Stimulated activated CD4-positive, alpha-beta T cell treated with anti-CD3 and anti-CD28 coated beads, TNF-alpha, amount 100 ng/mL, for 1 hour (primary cell): ENCODE results near the gene BTG2.
"Not testable (repeated sequence)": the region's sequence is repeated elsewhere in the genome, so short reads cannot be mapped to it uniquely, and the experiment has no call there.

Experiments used
- DNase-seq, 3 donors: peaks; one replicate each; pipeline ENCODE4 v3.0.0-alpha.2; 2020; ENCODE audit warnings: low read depth in 3 of 3, low spot score in 1 of 3

BTG2 gene

DNA sequence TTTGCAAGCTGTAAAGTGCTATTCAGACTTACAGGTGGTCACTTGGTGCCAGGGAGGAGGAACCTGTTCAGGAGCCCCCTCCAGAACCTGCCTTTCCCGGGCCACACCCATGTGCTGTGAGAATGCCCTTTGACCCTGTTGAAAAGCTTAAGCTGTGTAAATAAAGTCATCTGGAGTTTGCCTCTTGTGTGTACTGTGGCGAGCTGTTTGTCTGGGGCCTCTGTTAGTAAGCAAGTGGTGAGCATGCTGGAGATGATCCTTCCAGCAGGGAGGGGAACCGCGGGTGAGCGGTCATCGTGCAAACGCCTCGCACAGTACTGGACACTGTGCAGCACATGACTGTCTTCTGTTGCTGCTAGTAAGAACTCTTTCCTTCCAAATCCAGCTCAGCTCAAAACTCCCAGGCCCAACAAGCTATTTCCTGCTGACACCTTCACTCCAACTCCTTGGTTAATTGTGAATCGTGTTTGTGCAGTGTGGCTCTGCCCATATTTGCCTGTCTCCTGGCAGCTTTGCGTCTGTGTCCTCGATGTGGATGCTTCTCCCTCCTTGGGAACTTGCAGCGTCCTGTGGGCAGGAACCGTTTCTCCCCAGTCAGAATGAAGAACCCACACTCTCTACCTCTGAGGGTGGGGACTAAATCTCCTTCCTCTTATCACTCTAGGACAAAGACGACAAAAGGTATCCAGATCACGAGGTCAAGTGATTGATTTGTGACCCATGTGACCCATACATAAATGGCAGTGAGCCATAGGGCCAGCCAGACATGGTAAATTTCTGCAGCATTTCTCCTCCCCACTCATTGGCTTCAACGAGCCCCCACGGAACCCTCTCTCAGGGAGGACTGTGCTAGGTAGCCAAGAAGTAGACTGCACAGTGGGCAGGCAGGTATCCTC is 13.9 kb upstream of the BTG2 start:
- DNase-seq, result no peak

DNA sequence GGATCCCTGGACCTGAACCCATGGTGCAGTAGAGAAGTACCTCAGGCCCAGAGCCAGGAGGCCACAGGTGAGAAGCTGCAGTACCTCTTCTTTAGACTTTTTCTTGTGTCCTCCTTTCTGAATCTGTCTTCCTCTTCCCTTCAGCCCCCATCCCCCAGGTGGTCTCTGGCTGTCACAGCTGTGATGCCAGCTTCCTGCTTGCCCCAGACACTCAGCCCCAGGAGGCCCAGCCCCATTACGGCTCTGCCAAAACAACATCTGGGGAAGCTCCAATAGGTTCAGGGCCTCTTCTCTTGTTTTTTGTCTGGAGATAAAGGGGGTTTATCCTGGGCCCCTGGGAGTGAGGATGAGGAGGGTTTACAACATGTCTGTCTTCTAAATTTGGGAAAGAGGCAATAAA is 9.5 kb upstream of the BTG2 start:
- DNase-seq, result no peak

DNA sequence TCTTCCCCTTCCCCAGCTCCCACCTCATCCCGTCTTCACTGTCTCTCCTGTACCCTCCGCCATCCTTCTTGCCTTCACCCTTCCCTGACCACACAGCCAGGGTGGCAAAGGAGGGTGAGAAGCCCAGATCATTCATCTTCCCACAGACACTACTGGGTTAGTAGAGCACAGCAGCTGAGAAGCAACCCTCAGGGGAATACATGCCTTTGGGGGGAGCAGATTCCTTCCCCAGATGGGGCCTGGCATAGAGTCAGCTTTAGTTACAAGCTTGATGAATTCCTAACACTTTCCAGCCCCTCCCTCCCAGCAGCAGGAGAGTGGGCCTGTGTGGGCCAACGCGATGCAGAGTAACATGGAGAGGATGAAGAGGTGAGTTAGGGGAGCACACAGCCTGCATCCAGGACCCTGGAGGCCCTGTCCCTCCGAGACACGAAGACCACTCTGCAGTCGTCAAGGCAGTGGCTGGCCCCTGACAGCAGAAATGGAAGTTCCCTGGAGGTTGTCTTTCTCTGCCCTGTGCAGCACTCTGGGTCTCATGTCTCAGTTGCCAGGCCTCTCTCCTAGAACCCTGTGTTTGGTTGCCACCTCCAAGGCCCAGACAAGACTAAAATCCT is 8.8 kb upstream of the BTG2 start:
- no peak for DNase-seq

DNA sequence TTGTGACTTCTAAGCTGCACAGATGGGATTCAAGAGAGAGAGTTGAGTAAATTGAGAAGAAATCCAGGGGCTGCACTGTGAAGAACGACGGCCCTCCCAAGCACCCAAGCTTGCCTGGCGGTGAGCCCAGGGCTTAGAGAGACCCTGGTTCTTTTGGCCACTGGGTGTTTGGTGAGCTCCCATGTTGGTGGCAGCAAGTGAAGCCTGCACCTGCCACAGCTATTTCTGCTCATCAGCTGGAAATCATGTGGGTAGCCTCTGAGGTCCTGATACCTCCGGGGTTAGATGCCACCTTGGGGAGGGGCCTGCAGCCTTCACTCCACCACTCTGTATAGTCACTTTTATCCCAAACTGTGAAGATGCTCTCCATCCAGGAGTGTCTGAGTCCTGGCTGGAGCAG is 6.2 kb upstream of the BTG2 start:
- DNase-seq, result no peak

DNA sequence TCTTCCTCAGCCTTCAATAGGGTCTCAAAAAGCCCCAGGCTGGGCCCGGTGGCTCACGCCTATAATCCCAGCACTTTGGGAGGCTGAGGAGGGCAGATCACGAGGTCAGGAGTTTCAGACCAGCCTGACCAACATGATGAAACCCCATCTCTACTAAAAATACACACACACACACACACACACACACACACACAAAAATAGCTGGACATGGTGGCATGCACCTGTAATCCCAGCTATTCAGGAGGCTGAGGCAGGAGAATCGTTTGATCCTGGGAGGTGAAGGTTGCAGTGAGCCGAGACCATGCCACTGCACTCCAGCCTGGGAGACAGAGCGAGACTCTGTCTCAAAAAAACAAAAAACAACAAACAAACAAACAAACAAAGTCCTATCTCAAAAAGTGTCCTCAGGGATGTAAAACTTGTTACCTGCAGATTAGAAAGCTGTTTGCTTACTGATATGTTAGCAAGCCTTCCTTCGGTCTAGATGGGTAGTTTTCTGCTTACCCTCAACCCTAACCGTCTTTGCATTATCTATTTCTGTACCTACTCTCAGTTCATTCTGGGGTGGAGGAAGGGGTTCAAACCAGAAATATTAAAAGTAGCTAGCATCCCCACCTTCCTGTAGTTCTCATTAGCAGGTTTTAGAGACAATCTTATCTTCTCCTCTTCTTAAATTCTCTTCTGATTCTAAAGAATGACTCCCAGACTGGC is 5.4 kb upstream of the BTG2 start:
- DNase-seq, result not testable (repeated sequence)

DNA sequence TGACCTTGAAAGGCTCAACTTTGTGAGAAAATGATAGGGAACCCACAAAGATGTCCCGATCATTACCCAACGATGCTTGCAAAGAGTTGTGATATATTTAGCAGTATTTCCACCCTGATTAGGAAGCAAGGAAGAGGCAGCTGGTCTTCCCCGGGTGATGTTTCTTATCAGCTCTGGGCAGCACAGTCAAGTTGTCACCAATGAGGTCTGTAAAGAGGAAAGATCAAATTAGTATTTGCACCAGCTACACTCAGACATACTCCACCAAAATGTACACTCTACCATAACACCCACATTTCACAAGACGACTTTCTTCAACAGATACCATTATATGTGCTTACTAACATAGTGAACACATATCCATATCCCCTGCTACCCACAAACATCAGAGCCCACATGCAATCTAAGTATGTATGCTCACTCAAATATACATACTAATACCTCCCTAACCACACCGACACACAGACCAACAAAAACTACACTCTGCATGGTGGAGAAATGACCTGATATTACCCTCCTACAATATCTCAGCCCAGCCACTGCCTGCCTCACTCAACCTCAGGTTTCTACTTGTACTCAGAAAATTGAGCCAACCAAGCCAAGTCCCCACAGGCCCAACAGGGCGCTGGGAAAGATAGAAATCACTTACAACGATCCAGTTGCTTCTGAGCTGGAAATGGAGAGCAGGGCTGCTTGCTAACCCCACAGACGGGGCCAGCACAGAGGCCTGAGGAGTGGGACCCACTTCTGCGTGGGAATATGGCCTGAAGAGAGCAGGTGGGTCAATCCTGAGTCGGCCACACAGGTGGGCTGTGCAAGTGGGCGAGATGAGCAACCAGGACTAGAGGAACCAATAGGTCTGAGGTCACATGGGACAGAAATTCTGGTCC is 4.6 kb upstream of the BTG2 start:
- no peak for DNase-seq

DNA sequence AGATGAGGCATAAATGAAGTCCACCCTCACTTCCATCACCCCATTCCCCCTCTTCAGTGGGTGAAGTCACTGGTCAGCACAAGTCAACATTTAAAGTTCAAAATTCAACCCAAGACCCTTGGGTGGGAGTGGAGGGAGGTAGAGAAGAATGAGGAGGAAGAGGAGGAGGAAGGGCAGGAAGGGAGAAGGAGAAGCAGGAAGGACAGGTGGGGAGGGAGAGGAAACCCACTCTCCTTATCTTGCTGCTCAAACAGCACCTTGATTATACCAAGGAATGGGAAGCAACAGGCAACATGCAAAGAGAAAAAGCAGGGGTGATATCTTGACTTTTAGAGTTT is 4.0 kb upstream of the BTG2 start:
- DNase-seq, result no peak

DNA sequence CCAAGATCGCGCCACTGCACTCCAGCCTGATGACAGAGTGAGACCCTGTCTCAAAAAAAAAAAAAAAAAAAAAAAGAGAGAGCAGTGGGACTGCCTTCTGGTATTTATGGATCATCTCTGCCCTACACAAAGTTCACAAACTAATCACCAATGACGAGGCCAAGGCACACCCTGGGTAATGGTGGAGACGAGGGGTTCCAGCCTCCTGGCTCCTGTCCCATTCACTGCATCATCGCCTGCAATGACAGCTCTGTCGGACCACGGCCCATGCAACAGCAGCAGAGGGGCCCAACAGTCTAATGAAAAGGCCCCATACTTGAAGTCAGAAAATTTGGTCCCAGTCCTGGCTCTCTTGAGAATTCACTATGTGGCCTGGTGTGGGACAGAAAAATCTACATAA is 2.9 kb upstream of the BTG2 start:
- no peak for DNase-seq

DNA sequence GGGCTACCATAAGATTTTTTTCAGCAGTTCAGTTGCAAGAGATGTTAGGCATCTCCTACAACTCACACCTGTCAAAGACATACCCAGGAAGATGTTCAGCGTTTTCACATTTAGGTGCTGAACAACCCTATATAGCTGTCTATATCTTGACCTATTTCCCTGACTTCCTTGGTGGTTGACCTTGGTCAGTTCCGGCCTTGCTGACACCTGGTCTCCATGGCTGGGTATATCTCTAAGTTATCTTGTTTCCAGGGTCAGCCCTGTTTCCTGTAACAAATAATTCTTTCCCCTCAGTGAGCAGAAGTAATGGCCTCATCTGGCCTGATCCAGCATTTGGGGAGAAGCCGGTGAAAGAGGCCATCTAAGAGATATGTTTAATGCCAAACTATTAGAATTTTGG is 2.4 kb upstream of the BTG2 start:
- no peak for DNase-seq

DNA sequence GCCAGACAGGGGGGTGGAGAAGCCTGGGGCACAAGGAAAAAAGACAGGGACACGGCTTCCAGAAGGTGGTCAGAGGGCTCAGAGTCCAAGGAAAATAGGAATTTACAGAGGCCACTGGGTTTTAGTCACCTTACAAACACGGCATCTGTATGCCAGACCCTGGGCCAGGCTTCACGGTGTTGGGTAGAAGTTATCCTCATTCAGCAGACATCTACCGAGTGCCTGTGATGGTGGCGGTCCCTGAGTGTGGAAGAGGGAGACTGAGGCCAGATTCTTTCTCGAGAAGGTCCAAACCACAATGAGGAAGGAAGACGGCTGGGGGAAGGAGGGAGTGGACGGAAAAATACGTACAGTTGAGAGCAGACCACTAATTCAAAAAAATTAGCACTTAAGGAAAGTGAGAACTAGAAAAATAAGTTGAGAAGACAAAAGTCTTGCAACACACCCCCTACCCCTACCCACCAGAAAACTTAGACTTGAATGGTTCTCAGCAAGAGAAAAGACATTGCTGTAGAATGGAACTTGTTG is 864 bp upstream of the BTG2 start:
- DNase-seq, result no peak

DNA sequence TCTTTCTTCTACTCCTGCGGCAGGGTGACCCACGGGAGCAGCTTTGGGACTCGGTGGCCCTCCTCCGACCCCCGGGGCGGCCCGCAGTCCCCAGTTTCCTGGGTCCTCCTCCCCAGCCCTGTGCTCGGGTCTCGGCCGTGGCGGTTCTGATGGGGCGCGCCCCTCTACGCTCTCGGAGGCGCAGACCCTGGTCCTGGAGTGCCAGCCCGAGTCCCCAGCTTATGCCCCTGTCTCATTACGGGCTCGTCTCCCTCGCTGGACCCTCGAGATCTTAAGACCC is 430 bp downstream of the BTG2 start:
- no peak for DNase-seq

DNA sequence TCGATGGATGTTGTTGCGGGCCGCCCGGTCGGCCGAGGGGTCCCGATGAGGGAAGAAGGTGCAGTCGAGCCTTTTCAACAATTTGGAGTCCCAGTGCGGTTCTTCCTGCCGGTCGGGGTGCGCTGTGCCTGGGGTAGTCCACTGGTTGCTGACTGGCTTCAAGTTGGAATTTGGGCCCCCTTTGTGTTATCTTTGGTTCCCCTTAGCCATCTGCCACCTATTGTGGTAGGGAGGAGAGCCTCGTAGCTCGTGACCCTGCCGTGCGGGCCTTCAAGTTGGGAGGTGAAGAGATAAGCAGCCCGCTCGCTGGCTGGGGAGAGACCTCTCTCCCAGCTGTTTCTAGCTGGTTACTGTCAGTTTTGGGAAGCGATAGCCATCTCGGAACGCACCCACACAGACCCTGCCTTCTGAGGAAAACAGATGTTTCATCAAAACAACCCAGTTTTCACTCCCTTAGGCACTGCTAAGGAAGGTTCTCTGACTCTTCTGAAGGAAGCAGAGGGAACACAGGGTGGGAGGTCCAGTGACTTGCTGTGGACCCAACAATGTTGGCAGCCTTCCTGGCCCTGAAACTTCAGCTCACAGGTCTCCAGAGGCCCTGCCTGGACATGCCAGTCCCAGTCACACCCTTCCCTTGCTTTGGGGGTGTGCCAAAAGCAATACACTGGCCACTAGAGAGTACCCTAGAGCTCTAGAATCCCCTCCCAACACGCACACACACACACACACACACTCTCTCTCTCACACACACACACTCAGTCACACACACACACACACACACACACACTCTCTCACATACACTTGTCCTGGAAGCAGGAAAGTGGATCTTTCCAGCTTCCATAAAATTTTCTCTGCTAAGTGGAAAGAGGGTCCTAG is 1.0 kb downstream of the BTG2 start:
- DNase-seq, result no peak

DNA sequence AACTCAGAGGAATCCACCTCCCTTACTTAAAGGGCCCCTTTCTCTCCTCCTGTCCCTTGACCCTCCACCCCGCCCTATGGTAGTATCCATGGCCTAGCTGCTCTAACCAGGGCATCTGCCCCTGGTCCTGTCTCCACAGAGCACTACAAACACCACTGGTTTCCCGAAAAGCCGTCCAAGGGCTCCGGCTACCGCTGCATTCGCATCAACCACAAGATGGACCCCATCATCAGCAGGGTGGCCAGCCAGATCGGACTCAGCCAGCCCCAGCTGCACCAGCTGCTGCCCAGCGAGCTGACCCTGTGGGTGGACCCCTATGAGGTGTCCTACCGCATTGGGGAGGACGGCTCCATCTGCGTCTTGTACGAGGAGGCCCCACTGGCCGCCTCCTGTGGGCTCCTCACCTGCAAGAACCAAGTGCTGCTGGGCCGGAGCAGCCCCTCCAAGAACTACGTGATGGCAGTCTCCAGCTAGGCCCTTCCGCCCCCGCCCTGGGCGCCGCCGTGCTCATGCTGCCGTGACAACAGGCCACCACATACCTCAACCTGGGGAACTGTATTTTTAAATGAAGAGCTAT is 1.7 kb downstream of the BTG2 start:
- peak in 2 of 3 donors; percentile 32 to 37 for DNase-seq

DNA sequence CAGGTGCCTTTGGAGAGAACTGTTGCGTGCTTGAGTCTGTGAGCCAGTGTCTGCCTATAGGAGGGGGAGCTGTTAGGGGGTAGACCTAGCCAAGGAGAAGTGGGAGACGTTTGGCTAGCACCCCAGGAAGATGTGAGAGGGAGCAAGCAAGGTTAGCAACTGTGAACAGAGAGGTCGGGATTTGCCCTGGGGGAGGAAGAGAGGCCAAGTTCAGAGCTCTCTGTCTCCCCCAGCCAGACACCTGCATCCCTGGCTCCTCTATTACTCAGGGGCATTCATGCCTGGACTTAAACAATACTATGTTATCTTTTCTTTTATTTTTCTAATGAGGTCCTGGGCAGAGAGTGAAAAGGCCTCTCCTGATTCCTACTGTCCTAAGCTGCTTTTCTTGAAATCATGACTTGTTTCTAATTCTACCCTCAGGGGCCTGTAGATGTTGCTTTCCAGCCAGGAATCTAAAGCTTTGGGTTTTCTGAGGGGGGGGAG is 2.4 kb downstream of the BTG2 start:
- DNase-seq, result no peak

DNA sequence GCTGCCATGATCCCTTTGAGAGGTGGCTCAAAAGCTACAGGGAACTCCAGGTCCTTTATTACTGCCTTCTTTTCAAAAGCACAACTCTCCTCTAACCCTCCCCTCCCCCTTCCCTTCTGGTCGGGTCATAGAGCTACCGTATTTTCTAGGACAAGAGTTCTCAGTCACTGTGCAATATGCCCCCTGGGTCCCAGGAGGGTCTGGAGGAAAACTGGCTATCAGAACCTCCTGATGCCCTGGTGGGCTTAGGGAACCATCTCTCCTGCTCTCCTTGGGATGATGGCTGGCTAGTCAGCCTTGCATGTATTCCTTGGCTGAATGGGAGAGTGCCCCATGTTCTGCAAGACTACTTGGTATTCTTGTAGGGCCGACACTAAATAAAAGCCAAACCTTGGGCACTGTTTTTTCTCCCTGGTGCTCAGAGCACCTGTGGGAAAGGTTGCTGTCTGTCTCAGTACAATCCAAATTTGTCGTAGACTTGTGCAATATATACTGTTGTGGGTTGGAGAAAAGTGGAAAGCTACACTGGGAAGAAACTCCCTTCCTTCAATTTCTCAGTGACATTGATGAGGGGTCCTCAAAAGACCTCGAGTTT is 3.1 kb downstream of the BTG2 start:
- no peak for DNase-seq

DNA sequence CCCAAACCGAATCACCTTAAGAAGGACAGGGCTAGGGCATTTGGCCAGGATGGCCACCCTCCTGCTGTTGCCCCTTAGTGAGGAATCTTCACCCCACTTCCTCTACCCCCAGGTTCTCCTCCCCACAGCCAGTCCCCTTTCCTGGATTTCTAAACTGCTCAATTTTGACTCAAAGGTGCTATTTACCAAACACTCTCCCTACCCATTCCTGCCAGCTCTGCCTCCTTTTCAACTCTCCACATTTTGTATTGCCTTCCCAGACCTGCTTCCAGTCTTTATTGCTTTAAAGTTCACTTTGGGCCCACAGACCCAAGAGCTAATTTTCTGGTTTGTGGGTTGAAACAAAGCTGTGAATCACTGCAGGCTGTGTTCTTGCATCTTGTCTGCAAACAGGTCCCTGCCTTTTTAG is 3.6 kb downstream of the BTG2 start:
- peak in 1 of 3 donors; percentile 39 for DNase-seq

DNA sequence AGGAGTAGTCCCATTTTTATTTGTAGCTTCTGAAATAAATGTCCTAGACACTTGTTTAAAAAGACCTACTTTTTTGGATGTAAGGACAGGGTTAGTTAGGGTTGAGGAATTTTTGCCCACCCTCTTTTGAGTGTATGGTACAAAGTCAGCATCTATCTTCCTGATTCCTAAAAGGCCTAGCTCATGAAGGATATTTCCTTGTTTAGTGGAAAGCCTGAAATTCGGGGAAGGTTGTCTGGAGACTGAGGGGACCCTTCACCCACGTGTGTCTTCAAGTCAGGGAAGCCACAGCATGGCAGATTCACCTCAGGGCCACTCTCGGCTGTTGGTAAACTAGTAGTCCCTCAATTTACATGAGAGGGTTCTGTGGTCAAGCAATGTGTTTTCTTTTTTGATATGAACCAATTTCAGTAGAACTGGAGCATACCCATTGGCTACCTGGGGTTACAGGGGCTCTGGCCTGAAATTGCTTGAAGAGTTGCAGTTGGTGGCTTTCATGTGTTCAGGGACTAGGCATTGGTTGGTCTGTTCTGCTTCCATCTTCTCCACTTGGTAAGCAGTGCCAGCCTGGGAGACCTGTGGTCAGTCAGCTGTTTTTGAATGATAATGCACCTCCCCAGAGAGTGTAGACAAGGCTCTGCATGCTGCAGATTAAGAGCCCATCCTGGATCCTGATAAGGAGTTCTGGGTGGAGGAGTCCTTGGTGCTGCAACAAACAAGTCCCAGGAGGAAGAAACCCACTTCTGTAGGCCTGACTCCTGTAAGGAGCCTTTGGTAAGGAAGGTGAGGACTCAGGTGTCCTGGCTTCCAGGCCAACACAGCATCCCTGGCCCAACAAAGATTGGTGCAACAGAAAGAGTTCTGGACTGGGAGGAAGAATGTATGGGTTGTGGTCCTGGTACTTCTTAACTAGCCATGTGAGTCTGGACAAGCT is 6.3 kb downstream of the BTG2 start:
- DNase-seq, result no peak

DNA sequence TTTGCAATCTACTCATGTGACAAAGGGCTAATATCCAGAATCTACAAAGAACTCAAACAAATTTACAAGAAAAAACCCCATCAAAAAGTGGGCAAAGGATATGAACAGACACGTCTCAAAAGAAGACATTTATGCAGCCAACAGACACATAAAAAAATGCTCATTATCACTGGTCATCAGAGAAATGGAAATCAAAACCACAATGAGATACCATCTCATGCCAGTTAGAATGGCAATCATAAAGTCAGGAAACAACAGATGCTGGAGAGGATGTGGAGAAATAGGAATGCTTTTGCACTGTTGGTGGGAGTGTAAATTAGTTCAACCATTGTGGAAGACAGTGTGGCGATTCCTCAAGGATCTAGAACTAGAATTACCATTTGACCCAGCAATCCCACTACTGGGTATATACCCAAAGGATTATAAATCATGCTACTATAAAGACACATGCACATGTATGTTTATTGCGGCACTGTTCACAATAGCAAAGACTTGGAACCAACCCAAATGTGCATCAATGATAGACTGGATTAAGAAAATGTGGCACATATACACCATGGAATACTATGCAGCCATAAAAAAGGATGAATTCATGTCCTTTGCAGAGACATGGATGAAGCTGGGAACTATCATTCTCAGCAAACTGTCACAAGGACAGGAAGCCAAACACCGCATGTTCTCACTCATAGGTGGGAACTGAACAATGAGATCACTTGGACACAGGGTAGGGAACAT is 8.9 kb downstream of the BTG2 start:
- not testable (repeated sequence) for DNase-seq
